GM19238 (cell line): Measurements from ENCODE around the gene ANKS1A.
"Not testable (repeated sequence)": the region's sequence is repeated elsewhere in the genome, so short reads cannot be mapped to it uniquely, and the experiment has no call there.

Source experiments
- DNase-seq: peaks from one replicate; pipeline ENCODE4 v3.0.0; 2011; ENCODE audit warnings: low spot score; ENCODE audit not compliant: insufficient read length

Gene ANKS1A, protein sequence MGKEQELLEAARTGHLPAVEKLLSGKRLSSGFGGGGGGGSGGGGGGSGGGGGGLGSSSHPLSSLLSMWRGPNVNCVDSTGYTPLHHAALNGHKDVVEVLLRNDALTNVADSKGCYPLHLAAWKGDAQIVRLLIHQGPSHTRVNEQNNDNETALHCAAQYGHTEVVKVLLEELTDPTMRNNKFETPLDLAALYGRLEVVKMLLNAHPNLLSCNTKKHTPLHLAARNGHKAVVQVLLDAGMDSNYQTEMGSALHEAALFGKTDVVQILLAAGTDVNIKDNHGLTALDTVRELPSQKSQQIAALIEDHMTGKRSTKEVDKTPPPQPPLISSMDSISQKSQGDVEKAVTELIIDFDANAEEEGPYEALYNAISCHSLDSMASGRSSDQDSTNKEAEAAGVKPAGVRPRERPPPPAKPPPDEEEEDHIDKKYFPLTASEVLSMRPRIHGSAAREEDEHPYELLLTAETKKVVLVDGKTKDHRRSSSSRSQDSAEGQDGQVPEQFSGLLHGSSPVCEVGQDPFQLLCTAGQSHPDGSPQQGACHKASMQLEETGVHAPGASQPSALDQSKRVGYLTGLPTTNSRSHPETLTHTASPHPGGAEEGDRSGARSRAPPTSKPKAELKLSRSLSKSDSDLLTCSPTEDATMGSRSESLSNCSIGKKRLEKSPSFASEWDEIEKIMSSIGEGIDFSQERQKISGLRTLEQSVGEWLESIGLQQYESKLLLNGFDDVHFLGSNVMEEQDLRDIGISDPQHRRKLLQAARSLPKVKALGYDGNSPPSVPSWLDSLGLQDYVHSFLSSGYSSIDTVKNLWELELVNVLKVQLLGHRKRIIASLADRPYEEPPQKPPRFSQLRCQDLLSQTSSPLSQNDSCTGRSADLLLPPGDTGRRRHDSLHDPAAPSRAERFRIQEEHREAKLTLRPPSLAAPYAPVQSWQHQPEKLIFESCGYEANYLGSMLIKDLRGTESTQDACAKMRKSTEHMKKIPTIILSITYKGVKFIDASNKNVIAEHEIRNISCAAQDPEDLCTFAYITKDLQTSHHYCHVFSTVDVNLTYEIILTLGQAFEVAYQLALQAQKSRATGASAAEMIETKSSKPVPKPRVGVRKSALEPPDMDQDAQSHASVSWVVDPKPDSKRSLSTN

DNA sequence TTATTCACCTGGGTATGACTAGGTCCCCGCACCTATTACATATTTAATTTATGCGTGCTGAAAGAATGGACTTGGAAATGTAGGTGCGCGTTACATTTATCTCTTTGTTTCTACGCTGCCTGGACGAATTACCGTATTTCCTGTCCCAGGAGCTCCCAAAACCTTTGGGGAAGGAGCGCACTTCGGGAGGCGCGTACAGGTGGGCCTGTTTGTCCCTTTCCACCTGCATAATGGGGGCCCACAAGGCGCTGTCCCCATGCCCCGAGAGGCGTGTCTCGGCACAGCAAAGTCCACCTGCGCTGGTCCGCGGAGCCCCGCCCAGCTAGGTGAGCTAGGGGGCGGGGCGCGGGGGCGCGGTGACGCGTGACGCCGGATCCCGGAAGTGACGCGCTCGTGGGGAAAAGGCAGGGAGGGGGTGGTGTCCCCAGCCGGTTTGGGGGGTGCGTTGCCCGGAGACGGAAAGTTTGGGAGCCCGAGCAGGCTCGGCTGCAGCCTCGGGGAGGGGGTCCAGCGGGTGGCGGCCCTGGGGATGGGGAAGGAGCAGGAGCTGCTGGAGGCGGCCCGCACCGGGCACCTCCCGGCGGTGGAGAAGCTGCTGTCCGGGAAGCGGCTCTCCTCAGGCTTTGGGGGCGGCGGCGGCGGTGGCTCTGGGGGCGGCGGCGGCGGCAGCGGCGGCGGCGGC is at the start of gene ANKS1A:
Gene ANKS1A, plus strand, starts transcription at position 382 of the 682 bp plus-strand sequence. Its CDS starts 148 bp downstream, at position 530.
- peak; percentile 62 for DNase-seq

DNA sequence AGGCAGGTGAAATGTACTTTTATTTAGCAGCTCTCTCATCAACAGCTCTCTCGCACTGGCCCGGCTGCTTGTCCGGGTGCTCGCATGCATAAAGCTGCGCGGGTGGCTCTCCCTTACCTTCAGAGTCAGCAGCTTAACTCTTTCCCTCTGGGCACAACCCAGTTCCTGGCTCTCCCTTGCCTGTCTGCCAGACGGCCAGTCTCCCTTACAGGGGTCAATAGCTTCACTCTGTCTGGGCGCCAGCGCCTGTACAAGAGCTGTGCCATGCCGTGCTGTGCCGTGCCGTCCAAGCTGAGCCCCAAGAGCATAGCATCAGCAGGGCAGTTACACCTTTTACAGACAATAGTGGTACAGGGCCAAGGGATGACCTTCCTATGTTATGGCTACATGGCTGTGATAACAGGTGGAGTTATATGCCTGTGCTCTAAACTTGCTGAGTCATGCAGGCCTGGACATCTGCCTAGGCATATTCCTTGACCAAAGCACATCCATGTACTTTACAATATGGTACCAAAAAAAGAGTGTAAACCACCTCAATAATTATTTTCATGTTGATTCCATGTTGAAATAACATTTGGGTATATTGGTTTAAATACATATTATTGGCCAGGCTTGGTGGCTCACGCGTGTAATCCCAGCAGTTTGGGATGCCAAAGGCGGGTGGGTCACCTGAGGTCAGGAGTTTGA is 49.2 kb upstream of the ANKS1A start:
- no peak for DNase-seq

DNA sequence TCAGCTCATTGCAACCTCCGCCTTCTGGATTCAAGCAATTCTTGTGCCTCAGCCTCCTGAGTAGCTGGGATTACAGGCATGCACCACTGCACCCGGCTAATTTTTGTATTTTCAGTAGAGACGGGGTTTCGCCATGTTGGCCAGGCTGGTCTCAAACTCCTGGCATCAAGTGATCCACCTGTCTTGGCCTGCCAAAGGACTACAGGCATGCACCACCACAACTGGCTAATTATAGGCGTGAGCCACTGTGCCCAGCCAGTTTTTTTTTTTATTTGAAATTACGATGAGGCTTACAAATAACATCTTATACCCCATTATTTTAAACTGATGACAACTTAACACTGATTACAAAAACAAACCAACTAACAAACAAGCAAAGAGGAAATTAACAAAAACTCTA is 40.0 kb upstream of the ANKS1A start:
- not testable (repeated sequence) for DNase-seq

DNA sequence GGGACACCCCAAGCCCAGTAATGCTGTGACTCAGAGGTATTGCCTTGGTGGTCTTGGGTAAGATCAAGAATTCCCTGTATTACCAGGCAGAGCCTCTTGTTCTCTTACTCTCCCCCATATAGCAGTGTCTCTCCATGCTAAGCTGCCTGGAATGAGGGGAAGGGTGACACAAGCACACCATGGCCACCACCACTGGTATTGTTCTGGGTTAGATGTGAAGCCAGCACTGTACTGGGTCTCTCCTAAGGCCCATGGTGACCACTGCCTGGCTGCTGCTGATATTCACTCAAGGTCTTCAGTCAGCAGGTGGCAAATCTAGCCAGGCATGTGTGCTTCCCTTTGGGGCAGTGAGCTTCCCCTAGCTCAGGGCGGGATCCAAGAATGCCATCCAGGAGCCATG is 37.7 kb upstream of the ANKS1A start:
- DNase-seq = no peak

DNA sequence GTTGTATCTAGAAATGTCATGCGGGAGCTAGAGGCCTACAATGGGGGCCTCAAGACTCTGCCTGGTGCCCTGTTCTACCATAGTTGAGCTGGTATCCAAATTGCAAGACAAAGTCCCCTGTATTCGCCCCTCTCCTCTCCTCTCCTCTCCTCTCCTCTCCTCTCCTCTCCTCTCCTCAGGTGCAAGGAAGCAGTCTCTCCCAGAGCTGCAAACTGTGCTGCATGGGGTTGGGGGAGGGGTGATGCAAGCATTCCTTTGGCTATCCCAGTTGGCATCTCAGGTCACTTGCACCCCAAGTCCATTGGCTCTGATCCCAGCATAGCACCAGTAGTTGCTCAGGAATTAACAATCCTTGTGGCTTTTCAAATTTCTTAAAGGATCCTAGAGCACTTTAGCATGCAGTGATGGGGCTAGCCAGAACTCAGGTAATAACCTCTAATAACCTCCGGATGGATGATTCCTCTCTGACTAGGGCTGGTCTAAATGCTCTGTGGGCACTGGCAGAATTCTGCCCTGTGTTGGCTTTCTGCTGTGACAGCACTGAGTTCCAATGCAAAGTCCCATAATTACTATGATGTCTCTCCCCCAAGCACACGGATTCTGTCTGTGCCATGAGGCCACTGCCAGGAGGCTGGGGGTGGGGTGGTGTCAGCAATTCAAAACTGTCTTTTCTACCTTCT is 36.5 kb upstream of the ANKS1A start:
- no peak for DNase-seq

DNA sequence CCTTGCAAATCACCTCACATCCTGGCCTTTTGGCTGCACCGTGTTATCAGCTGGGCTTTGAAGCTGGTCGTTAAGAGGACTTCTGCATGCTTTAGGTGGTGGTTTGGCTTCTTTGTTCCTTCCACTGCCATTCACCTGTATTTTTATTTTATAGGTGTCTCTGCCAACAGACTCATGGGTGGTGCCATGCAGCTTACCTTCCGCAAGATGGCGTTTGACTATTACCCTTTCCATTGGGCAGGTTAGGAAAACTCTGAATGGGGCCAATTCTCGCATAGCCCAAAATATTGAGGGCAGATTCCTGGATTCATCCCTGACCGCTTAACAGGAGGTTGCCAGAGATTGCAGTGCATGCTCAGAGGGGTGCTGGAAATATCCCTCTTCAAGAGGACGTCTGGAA is 33.6 kb upstream of the ANKS1A start:
- DNase-seq = no peak

DNA sequence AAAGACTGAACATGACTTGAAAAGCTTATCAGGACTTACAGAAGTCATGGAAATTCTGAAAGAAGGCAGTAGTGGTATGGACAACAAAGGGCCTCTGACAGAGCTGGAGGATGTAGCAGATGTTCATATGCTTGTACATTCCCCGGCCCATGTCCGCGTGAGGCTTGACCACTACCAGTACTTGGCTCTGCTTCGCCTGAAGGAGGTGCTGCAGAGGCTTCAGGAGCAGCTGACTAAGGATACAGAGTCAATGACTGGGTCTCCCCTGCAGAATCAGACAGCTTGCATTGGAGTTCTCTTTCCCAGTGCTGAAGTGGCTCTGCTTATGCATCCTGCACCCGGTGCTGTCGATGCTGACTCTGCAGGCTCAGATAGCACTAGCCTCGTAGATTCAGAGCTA is 30.4 kb upstream of the ANKS1A start:
- no peak for DNase-seq

DNA sequence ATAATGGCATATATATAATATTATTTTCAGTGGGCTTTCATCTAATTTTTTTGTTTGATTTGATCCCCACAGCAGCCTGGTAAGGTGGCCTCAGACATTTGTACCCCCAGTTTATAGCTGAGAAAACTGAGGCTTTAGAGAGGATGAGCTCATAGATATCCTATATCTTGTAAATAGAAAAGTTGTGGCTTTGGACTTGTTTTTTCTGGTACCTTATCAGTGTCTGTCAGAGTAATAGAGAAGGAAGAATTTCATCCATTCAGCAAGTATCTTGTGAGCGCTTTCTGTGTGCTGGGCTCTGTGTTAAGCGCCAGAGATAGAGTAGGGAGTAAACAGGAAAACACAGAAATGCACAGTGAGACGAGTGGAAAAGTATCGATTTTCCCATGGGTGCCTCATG is 29.1 kb upstream of the ANKS1A start:
- no peak for DNase-seq

DNA sequence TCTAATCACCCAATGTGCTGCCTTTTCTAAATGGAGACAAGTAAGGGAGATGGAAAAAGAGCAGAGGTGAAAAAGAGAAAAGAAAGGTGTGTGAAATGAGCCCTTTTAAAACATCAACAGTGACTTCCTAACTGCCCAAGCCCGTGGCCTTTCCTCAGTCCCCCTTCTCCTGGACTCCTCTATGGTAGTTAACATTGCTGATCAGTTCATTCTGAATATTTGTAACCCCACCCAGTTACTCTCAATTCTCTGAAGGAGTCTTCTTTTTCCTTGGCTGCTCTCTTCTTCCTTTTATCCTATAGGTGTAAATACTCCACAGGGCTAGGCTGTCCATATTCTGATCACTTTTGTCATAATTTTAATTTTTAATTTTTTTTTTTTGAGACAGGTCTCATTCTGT is 28.3 kb upstream of the ANKS1A start:
- no peak for DNase-seq

DNA sequence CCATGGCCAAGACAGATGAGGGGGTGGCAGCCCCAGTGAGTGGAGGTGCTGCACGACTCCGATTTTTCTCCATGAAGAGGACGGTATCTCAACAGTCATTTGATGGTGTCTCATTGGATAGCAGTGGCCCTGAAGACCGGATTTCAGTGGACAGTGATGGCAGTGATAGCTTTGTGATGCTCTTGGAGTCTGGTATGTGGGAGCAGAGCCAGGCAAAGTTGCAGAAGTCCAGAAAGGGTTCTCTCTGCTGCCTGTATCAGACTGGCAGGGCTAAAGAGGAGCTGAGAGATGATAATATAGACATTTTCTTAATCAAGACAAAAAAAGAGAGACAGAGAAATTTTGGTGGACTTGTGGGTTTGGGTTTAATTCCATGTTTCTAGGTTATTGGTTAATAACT is 25.0 kb upstream of the ANKS1A start:
- DNase-seq = no peak

DNA sequence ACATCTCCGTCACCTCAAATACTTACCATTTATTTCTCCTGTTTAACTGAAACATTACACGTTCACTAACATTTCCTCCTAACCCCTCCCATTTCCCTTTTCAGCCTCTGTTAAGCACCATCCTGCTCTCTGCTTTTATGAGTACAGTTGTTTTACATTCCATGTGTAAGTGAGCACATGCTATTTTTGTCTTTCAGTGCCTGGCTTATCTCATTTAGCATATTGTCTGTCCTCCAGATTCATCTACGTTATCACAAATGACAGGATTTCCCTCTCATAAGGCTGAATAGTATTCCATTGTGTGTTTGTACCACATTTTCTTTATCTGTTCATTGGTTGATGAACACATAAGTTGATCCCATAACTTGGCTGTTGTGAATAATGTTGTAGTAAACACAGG is 23.9 kb upstream of the ANKS1A start:
- no peak for DNase-seq

DNA sequence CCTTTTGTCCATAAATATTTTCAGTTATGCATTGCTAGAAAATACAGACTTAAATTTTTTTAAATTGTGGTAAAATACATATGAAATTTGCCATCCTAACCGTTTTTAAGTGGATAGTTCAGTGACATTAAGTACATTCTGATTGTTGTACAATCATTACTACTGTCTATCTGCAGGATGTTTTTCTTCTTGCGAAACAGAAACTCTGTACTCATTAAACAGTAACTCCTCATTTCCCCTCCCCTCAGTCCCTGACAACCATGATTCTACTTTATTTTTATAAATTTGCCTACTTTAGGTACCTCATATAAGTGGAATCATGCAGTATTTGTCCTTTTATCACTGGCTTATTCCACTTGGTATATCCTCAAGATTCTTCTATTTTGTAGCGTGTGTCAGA is 22.5 kb upstream of the ANKS1A start:
- no peak for DNase-seq

DNA sequence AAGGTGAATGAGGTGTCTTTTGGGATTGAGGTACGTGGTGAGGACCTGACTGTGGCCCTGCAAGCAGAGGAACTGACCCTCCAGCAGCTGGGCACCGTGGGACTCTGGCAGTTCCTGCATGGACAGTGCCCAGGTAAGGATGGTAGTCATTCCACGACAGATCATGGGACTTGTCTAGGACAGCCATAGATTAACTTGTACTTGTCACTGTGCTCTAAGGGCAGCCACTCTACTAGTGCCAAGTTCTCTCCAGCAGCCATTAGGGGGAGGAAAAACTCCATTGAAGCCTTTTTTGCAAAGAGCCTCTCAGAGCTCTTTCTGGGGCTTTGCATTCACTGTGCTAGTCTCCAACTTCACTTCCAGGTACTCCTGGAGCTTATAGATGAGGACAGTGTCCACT is 21.6 kb upstream of the ANKS1A start:
- DNase-seq = no peak

DNA sequence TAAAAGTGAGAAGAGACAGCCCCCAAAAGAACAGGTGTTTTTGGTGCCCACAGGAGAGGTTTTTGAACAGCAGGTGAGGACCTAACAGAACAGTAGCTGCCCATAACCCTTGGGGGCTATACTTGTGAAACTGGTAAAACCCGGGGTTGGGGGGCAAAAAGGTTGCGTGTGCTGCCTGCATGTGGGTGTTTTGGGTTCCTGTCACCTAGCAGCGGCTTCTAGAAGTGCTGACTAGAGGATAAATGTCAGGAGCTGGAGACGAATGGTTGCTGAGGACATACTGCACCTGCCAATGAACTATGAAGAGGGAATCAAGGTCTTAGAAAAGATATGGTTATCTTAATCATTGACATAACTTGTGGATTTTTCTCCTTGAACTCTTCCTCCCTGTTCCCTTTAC is 17.2 kb upstream of the ANKS1A start:
- DNase-seq = no peak

DNA sequence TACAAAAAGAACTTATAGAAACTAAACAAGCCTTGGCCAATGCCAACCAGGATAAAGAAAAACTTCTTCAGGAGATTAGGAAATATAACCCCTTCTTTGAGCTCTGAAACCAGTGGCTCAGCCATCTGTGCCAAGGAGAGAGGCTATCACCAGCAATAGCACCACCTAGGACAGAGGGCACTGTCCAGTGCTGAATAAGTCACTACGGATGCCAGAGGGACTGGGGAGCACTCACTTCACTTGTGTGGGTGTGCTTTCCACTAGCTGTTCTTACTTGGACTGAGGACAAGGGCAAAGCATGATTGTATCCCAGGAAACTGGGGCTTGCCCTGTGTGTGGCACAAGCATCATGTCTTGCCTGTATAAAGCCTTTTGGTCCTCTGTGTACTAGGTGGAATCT is 16.7 kb upstream of the ANKS1A start:
- no peak for DNase-seq

DNA sequence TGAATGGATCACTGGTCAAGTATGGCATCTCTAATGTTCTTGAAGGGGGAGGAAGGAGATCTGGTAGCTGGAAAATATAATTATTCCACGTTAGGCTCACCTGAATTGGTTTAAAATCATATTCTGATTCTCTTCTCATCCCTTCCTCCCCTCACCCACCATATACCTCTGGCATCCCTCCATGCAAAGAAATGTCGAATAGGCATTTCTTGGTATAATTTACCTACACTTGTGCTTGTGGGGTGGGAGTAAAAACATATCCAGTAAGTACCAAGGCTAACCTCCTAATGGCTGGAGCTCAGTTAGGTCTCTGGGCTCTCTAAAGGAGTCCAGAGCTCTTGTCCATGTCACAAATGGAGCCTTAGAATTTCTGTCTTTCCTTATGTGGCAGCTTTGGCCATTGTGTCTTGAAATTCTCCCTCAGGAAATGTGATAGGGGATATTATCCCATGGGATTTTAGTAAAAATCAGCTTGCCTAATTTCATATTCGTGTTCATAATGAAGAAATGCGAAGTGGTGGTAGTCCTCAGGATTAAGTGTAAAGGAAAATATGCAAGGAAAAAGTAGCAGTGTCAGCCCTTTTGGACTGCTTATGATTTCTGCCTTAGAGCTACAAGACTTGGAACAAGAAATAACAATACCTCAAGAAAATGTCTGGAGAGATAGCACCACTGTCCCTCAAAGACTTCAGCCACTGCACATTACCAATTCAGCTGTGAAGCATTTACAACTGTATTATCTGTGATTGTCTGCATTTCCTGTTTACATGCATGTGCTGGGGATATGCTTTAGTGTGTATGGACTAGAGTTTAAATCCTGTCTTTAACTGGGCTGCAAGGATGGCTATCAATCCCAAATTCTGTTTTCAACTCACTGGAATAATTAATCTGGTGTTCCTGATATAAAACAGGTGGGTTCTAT is 13.5 kb upstream of the ANKS1A start:
- no peak for DNase-seq

DNA sequence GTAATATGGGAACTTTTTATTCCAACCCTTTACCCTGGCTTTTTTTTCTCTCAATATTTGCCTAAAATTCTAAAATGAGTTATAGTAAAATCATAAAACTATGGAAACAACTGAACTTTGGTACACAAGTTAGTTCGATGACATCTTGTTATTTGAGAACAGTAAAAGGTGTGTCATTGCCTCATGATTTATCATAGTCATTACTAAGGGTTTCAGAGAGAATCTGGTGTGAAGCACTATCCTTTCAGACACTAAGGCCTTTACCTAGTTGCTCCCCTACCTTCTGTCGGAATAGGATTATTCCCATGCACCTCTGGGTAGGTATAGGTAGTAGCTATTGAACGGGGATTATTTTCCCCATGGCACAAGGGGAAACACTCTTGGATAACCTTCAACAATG is 12.6 kb upstream of the ANKS1A start:
- no peak for DNase-seq

DNA sequence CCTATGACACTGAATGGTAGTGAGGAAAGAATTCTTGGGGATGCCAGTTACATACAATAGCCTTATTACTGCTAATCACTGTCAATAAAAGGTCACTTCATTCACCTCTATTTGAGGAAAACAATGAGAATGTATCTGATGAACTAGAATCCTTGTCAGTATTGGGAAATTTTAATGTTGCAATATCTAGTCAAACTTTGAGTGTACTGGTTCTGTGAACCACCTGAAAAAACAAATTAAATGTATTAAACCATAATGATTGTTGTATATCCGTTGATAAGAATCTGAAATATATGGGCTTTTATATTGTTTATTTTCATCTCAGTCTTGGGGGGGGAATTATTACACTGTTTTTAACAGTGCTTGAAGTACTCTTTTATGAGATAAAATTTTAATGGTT is 11.8 kb upstream of the ANKS1A start:
- no peak for DNase-seq

DNA sequence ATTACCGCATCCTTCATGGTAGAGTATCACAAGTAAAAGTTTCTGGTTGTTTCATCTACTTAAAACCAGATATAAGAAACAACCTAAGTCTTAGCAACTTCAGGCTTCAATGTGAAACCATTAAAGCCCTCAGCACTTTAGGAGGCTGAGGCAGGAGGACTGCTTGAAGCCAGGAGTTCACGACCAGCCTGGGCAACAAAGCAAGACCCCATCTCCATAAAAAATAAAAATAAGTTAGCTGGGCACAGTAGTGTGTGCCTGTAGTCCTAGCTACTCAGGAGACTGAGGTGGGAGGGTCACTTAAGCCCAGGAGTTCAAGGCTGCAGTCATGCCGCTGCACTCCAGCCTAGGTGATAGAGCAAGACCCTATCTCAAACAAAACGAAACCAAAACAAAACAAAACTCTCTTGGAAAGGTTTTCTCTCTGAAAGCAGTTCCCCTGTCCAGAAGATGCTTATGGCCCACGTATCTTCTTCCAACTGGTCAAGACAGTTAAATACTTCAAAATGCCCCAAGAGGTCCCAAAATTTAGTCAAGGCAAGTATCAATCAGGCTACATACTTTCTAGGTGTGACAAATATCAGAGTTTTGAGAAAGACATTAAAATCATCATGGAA is 11.1 kb upstream of the ANKS1A start:
- no peak for DNase-seq
